HepG2 (cell line): Measurements from ENCODE around the gene MXRA7. TPM values are rescaled to one million over a fixed set of nuclear protein-coding genes. Genes with fewer than 3 reads are reported as not detected.
A peak's percentile ranks its signal among the peaks of the same experiment; 100 is the strongest.

ENCODE experiments used
- JUNB ChIP-seq: sonication (generic); formaldehyde crosslinking; IDR thresholded peaks from 2 replicates; pipeline ENCODE4 v1.8.0; 2022; ENCODE audit warnings: missing genetic modification reagents, mild to moderate bottlenecking, borderline replicate concordance
- MEIS1 ChIP-seq: sonication (generic); formaldehyde crosslinking; IDR thresholded peaks from 2 replicates; pipeline ENCODE4 v1.9.0; 2021; ENCODE audit warnings: mild to moderate bottlenecking, missing genetic modification reagents, moderate library complexity, borderline replicate concordance
- MTF1 ChIP-seq: sonication (generic); formaldehyde crosslinking; IDR thresholded peaks from 2 replicates; pipeline ENCODE4 v1.5.0; 2020; ENCODE audit warnings: missing genetic modification reagents
- NFYC ChIP-seq: IDR thresholded peaks from 2 replicates; pipeline ENCODE4 v1.6.1; 2016; ENCODE audit warnings: missing genetic modification reagents, missing compliant biosample characterization
- PHF5A ChIP-seq: IDR thresholded peaks from one replicate; pipeline ENCODE4 v1.6.1; 2018; ENCODE audit warnings: low read depth, missing genetic modification reagents; ENCODE audit not compliant: unreplicated experiment
- RAD51 ChIP-seq: fragments of 450-650 bp; IDR thresholded peaks from 2 replicates; pipeline ENCODE4 v1.6.1; 2016; ENCODE audit warnings: borderline replicate concordance
- RCOR2 ChIP-seq: IDR thresholded peaks from 2 replicates; pipeline ENCODE4 v1.6.1; 2016; ENCODE audit warnings: missing biosample characterization, missing genetic modification reagents
- REL ChIP-seq: sonication (generic); formaldehyde crosslinking; conservative IDR thresholded peaks from 2 replicates; pipeline ENCODE4 v1.8.0; 2022; ENCODE audit warnings: mild to moderate bottlenecking, missing genetic modification reagents, moderate library complexity
- REPIN1 ChIP-seq: sonication (generic); formaldehyde crosslinking; IDR thresholded peaks from 2 replicates; pipeline ENCODE4 v1.8.0; 2022; ENCODE audit warnings: missing genetic modification reagents, low read depth, mild to moderate bottlenecking, borderline replicate concordance
- SUZ12 ChIP-seq: fragments of 150-350 bp; IDR thresholded peaks from 2 replicates; pipeline ENCODE4 v1.6.1; 2014; ENCODE audit warnings: low read depth, low read length
- ZNF772 ChIP-seq: sonication (generic); formaldehyde crosslinking; IDR thresholded peaks from 2 replicates; pipeline ENCODE4 v1.5.0; 2020; ENCODE audit warnings: mild to moderate bottlenecking, missing genetic modification reagents
- polyA plus RNA-seq, 8 experiments: library from polyadenylated mRNA; depleted of rRNA in 3 of 8; stranded (reverse) in 7 of 8; unstranded in 1 of 8; fragments of >200 nt; fragmentation: Illumina TruSeq in 4 of 8; extraction: Trizol in 4 of 8; gene quantifications; 2 replicates each; pipeline versions ENCODE4 v1.2.1 to v1.2.3, GENCODE V29; 2011 to 2016; ENCODE audit warnings: low read depth in 4 of 8, missing spikeins in 1 of 8, mixed read lengths in 1 of 8; ENCODE audit not compliant: insufficient read depth in 1 of 8
- total RNA-seq, 5 experiments: library from RNA; depleted of rRNA; stranded (reverse); fragments of >200 nt; fragmentation: Illumina TruSeq; extraction: Trizol; gene quantifications; 2 replicates each; pipeline ENCODE4 v1.2.3, GENCODE V29; 2016; ENCODE audit warnings: low read depth in 1 of 5
- TF ChIP-seq, protein P1 (sequence below): IDR thresholded peaks from 2 replicates; pipeline ENCODE4 v1.4.0; 2020; ENCODE audit warnings: mild to moderate bottlenecking, missing genetic modification reagents
- TF ChIP-seq, protein P2 (sequence below): sonication (generic); formaldehyde crosslinking; IDR thresholded peaks from 2 replicates; pipeline ENCODE4 v1.8.1; 2023; ENCODE audit warnings: mild to moderate bottlenecking, inconsistent platforms, moderate library complexity, missing genetic modification reagents, borderline replicate concordance
- TF ChIP-seq, protein P3 (sequence below): sonication (generic); formaldehyde crosslinking; IDR thresholded peaks from 2 replicates; pipeline ENCODE4 v1.8.1; 2023; ENCODE audit warnings: mild to moderate bottlenecking, moderate library complexity, missing genetic modification reagents
- TF ChIP-seq, protein P4 (sequence below): sonication (generic); formaldehyde crosslinking; IDR thresholded peaks from 2 replicates; pipeline ENCODE4 v1.4.0; 2020; ENCODE audit warnings: mild to moderate bottlenecking, missing genetic modification reagents, borderline replicate concordance
- TF ChIP-seq, protein P5 (sequence below): sonication (generic); formaldehyde crosslinking; IDR thresholded peaks from 2 replicates; pipeline ENCODE4 v1.5.0; 2020; ENCODE audit warnings: mild to moderate bottlenecking, missing genetic modification reagents, borderline replicate concordance
- TF ChIP-seq, protein P6 (sequence below): fragments of 450-650 bp; IDR thresholded peaks from 2 replicates; pipeline ENCODE4 v1.6.1; 2016

MXRA7 gene
- total and polyA plus RNA-seq, 2 of the 13 experiments (the other 11 are each of a cell fraction or from before 2014, with no cell fraction given): 44.8 to 112 TPM

DNA sequence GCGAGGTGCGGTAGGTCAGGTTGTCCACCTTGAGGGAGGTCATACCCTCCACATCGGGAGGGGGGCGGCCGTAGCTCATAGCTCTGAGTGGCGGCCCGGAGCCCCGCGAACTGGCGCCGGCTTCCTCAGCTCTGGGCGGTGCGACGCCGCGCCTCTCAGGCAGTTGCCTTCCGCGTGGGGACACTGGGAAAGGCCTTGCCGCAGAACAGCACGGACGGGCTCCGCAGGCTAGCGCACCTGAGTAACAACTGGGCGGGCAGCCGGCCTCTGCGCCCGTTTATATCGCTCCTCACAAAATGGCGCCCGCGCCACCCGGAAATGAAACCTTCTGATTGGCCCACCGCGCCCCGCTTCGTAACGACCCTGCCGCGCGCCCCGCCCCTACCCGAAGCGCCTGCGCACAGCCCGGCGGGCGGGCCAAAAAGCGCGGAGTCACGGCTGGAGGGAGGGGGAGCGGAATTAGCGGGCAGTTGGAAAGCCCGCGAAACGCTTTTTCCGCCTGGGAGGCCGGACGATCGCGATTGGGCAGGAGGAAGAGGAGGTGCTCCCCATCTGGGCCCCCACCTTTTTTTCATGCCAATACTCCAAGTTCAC is 26.4 kb upstream of the MXRA7 start, which contains the start of gene SRSF2 (continued):
- TF ChIP-seq, protein P1, sequence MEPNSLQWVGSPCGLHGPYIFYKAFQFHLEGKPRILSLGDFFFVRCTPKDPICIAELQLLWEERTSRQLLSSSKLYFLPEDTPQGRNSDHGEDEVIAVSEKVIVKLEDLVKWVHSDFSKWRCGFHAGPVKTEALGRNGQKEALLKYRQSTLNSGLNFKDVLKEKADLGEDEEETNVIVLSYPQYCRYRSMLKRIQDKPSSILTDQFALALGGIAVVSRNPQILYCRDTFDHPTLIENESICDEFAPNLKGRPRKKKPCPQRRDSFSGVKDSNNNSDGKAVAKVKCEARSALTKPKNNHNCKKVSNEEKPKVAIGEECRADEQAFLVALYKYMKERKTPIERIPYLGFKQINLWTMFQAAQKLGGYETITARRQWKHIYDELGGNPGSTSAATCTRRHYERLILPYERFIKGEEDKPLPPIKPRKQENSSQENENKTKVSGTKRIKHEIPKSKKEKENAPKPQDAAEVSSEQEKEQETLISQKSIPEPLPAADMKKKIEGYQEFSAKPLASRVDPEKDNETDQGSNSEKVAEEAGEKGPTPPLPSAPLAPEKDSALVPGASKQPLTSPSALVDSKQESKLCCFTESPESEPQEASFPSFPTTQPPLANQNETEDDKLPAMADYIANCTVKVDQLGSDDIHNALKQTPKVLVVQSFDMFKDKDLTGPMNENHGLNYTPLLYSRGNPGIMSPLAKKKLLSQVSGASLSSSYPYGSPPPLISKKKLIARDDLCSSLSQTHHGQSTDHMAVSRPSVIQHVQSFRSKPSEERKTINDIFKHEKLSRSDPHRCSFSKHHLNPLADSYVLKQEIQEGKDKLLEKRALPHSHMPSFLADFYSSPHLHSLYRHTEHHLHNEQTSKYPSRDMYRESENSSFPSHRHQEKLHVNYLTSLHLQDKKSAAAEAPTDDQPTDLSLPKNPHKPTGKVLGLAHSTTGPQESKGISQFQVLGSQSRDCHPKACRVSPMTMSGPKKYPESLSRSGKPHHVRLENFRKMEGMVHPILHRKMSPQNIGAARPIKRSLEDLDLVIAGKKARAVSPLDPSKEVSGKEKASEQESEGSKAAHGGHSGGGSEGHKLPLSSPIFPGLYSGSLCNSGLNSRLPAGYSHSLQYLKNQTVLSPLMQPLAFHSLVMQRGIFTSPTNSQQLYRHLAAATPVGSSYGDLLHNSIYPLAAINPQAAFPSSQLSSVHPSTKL (CRISPR knock-in tag): peak; percentile 71
- TF ChIP-seq, protein P2, sequence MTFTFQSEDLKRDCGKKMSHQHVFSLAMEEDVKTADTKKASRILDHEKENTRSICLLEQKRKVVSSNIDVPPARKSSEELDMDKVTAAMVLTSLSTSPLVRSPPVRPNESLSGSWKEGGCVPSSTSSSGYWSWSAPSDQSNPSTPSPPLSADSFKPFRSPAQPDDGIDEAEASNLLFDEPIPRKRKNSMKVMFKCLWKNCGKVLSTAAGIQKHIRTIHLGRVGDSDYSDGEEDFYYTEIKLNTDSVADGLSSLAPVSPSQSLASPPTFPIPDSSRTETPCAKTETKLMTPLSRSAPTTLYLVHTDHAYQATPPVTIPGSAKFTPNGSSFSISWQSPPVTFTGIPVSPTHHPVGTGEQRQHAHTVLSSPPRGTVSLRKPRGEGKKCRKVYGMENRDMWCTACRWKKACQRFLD (CRISPR knock-in tag): peak; percentile 91; the same call in 1 of the 2 replicates
- TF ChIP-seq, protein P3, sequence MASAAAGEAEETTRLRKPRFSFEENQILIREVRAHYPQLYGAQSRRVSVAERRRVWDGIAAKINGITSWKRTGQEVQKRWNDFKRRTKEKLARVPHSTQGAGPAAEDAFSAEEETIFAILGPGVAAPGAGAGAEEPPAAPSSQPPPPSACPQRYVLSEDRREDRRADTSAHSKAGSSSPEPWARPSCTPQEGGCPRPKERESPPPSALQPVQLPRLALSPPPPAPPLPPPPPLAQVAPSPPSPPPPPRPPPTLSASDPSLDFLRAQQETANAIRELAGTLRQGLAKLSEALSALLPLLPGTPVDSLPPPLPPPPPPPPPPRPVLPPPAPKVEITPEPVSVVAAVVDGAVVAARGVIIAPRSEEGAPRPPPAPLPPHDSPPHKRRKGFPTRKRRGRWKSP (CRISPR knock-in tag): peak; percentile 28; the same call in 1 of the 2 replicates
- TF ChIP-seq JUNB (CRISPR knock-in tag) (no peak), MEIS1 (CRISPR knock-in tag) (no peak; the same call in 1 of the 2 replicates), REPIN1 (CRISPR knock-in tag) (peak; percentile 66), SUZ12 (no peak), REL (CRISPR knock-in tag) (peak; percentile 98), ZNF772 (CRISPR knock-in tag) (peak; percentile 93), RCOR2 (CRISPR knock-in tag) (no peak), MTF1 (peak; percentile 88; the same call in 1 of the 2 replicates), NFYC (CRISPR knock-in tag) (peak; percentile 89), RAD51 (no peak), PHF5A (CRISPR knock-in tag) (no peak)
- TF ChIP-seq, protein P4, sequence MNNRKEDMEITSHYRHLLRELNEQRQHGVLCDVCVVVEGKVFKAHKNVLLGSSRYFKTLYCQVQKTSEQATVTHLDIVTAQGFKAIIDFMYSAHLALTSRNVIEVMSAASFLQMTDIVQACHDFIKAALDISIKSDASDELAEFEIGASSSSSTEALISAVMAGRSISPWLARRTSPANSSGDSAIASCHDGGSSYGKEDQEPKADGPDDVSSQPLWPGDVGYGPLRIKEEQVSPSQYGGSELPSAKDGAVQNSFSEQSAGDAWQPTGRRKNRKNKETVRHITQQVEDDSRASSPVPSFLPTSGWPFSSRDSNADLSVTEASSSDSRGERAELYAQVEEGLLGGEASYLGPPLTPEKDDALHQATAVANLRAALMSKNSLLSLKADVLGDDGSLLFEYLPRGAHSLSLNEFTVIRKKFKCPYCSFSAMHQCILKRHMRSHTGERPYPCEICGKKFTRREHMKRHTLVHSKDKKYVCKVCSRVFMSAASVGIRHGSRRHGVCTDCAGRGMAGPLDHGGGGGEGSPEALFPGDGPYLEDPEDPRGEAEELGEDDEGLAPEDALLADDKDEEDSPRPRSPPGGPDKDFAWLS (CRISPR knock-in tag): no peak
- TF ChIP-seq, protein P5, sequence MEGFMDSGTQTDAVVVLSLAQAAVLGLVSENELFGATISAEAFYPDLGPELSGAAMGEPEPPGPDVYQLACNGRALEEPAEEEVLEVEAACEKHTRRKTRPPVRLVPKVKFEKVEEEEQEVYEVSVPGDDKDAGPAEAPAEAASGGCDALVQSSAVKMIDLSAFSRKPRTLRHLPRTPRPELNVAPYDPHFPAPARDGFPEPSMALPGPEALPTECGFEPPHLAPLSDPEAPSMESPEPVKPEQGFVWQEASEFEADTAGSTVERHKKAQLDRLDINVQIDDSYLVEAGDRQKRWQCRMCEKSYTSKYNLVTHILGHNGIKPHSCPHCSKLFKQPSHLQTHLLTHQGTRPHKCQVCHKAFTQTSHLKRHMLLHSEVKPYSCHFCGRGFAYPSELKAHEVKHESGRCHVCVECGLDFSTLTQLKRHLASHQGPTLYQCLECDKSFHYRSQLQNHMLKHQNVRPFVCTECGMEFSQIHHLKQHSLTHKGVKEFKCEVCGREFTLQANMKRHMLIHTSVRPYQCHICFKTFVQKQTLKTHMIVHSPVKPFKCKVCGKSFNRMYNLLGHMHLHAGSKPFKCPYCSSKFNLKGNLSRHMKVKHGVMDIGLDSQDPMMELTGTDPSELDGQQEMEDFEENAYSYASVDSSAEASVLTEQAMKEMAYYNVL: no peak; the same call in 1 of the 2 replicates
- TF ChIP-seq, protein P6, sequence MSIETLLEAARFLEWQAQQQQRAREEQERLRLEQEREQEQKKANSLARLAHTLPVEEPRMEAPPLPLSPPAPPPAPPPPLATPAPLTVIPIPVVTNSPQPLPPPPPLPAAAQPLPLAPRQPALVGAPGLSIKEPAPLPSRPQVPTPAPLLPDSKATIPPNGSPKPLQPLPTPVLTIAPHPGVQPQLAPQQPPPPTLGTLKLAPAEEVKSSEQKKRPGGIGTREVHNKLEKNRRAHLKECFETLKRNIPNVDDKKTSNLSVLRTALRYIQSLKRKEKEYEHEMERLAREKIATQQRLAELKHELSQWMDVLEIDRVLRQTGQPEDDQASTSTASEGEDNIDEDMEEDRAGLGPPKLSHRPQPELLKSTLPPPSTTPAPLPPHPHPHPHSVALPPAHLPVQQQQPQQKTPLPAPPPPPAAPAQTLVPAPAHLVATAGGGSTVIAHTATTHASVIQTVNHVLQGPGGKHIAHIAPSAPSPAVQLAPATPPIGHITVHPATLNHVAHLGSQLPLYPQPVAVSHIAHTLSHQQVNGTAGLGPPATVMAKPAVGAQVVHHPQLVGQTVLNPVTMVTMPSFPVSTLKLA: no peak
